OCI-LY7 (cell line): Measurements from ENCODE around the gene C1orf141. TPM values are rescaled to one million over a fixed set of nuclear protein-coding genes. Genes with fewer than 3 reads are reported as not detected.

Experiments used
- BruUV-seq: library from RNA; stranded (reverse); fragments of 400-500 nt; replicated peaks from 2 replicates; lab custom pipeline; 2021; lab: Mats Ljungman, UMichigan
- CTCF ChIA-PET: fragments of 300-600 bp; sonication (Branson Sonifier 250); formaldehyde crosslinking; loops from one replicate; lab custom pipeline; 2022; ENCODE audit warnings: antibody characterized with exemption; ENCODE audit not compliant: unreplicated experiment; lab: Charles Lee
- POLR2A ChIA-PET: fragments of 300-600 bp; sonication (Branson Sonifier 250); formaldehyde crosslinking; loops from one replicate; lab custom pipeline; 2022; ENCODE audit warnings: antibody characterized with exemption; lab: Charles Lee
- DNase-seq: peaks from one replicate; pipeline ENCODE4 v3.0.0-alpha.2; 2015; ENCODE audit warnings: low spot score
- H2AFZ ChIP-seq: fragments of 200-600 bp; sonication (generic), shearing (Covaris generic); 2 replicates; pipeline ENCODE4 v1.6.1; 2014; ENCODE audit warnings: mild to moderate bottlenecking, antibody characterized with exemption, low read length, moderate library complexity
- H3K27ac ChIP-seq: fragments of 200-600 bp; sonication (generic); 2 replicates; pipeline ENCODE4 v1.5.1; 2014; ENCODE audit warnings: mixed run types, low read depth, mild to moderate bottlenecking, moderate library complexity, low read length, inconsistent platforms; ENCODE audit not compliant: poor library complexity, severe bottlenecking
- H3K36me3 ChIP-seq: fragments of 200-600 bp; sonication (generic); 2 replicates; pipeline ENCODE4 v1.6.1; 2014; ENCODE audit warnings: mild to moderate bottlenecking, antibody characterized with exemption, low read length, moderate library complexity, mixed read lengths; ENCODE audit not compliant: insufficient read depth
- H3K4me1 ChIP-seq: fragments of 200-600 bp; sonication (generic); 2 replicates; pipeline ENCODE4 v1.5.1; 2014; ENCODE audit warnings: mild to moderate bottlenecking, low read length; ENCODE audit not compliant: insufficient read depth, poor library complexity, severe bottlenecking
- H3K4me2 ChIP-seq: fragments of 200-600 bp; sonication (generic); 2 replicates; pipeline ENCODE4 v1.6.1; 2014; ENCODE audit warnings: mild to moderate bottlenecking, low read length
- H3K4me3 ChIP-seq: fragments of 200-600 bp; sonication (generic); 2 replicates; pipeline ENCODE4 v1.5.1; 2014; ENCODE audit warnings: mild to moderate bottlenecking, low read depth, low read length; ENCODE audit not compliant: poor library complexity, severe bottlenecking
- H3K79me2 ChIP-seq: fragments of 200-600 bp; sonication (generic); 2 replicates; pipeline ENCODE4 v1.6.1; 2016; ENCODE audit warnings: low read depth, mild to moderate bottlenecking, low read length, moderate library complexity, mixed read lengths; ENCODE audit not compliant: insufficient read depth
- H3K9me2 ChIP-seq: fragments of 200-600 bp; sonication (generic); 2 replicates; pipeline ENCODE4 v1.6.1; 2016; ENCODE audit warnings: mild to moderate bottlenecking, low read length, mixed read lengths; ENCODE audit not compliant: insufficient read depth
- H3K9me3 ChIP-seq: fragments of 200-600 bp; sonication (generic); 2 replicates; pipeline ENCODE4 v1.6.1; 2014; ENCODE audit warnings: mild to moderate bottlenecking, mixed run types, low read length, mixed read lengths
- H4K20me1 ChIP-seq: fragments of 200-600 bp; sonication (generic); 2 replicates; pipeline ENCODE4 v1.6.1; 2014; ENCODE audit warnings: mild to moderate bottlenecking, antibody characterized with exemption, low read length, moderate library complexity, mixed read lengths; ENCODE audit not compliant: insufficient read depth
- EZH2phosphoT487 ChIP-seq: fragments of 200-600 bp; sonication (generic); IDR thresholded peaks from 2 replicates; pipeline ENCODE4 v1.6.1; 2018; ENCODE audit warnings: low read depth, borderline replicate concordance, mild to moderate bottlenecking, mixed run types, antibody characterized with exemption, low read length, moderate library complexity, mixed read lengths
- intact Hi-C: fragments of 100-400 bp; cut with micrococcal nuclease; formaldehyde crosslinking; loops from one replicate; pipeline ENCODE4 v1.10.0; 2022; ENCODE audit not compliant: unreplicated experiment
- total RNA-seq, 2 experiments: library from RNA; depleted of rRNA in 1 of 2; stranded (reverse); fragments of >200 nt in 1 of 2; shearing (Covaris generic) in 1 of 2; gene quantifications; 2 replicates each; pipeline ENCODE4 v1.2.3, GENCODE V29; 2014 to 2022
- TF ChIP-seq, protein P1 (sequence below): fragments of 200-600 bp; sonication (generic); conservative IDR thresholded peaks from 2 replicates; pipeline ENCODE4 v1.5.1; 2014; ENCODE audit warnings: mild to moderate bottlenecking, antibody characterized with exemption, low read length, moderate library complexity, mixed read lengths

Gene C1orf141
- total RNA-seq, 2 experiments from 2014 or later: not detected

DNA sequence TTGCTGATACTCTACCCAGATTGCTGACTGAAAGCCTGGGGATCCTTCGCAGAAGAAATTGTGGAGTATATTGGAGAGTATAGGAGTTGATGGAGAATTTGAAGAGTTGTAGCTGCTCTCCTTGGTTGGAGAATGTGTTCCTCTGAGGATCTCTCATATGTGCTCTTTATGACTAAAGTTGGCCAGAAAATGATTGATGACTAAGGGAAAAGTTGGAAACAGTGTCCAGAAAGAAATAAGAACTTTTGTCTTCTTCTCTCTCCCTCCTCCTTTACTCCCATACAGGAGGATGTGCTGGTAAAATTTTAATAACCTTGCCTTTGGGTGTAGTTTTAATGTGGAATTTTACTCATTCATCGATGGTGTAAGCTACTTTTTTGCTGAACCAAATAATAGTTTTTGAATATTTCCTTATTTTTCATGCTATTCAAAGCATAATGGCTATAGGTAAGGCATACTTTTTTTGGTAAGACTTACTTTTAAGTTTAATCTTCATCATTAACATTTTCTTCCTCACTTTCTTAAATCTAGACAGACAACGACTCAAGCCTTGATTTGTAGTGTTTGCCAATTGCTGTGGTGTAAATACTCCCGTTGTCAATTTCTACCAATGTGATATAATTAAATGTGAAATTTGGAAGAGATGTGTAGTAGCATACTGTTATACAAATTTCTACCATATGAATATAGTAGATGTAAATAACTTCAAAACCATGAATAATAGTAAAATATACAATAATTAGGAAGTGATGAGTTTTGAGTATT lies 13.7 kb downstream of the C1orf141 start:
- Histone ChIP-seq H3K36me3 (no peaks in the 10 kb centered on the region), H4K20me1 (no peaks in the 10 kb centered on the region), H3K9me3 (no peaks in the 10 kb centered on the region), H3K4me2 (no peak overlapping the region), H2AFZ (no peak overlapping the region), H3K4me3 (no peak overlapping the region), H3K9me2 (no peaks in the 10 kb centered on the region), H3K79me2 (no peaks in the 10 kb centered on the region), H3K4me1 (peaks cover 8% of the 10 kb centered on the region), H3K27ac (no peak overlapping the region)
- intact Hi-C loops: no loop called here
- CTCF ChIA-PET: no interaction called here
- TF ChIP-seq EZH2phosphoT487: no peak
- TF ChIP-seq, protein P1, sequence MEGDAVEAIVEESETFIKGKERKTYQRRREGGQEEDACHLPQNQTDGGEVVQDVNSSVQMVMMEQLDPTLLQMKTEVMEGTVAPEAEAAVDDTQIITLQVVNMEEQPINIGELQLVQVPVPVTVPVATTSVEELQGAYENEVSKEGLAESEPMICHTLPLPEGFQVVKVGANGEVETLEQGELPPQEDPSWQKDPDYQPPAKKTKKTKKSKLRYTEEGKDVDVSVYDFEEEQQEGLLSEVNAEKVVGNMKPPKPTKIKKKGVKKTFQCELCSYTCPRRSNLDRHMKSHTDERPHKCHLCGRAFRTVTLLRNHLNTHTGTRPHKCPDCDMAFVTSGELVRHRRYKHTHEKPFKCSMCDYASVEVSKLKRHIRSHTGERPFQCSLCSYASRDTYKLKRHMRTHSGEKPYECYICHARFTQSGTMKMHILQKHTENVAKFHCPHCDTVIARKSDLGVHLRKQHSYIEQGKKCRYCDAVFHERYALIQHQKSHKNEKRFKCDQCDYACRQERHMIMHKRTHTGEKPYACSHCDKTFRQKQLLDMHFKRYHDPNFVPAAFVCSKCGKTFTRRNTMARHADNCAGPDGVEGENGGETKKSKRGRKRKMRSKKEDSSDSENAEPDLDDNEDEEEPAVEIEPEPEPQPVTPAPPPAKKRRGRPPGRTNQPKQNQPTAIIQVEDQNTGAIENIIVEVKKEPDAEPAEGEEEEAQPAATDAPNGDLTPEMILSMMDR: no peak
- POLR2A ChIA-PET: interaction anchor here (1.0 kb wide), 1 partner anchor 23 kb away, joined by 3 read pairs; no protein-coding TSS in a partner anchor
- no peak for DNase-seq
- no TSS peak for BruUV-seq

DNA sequence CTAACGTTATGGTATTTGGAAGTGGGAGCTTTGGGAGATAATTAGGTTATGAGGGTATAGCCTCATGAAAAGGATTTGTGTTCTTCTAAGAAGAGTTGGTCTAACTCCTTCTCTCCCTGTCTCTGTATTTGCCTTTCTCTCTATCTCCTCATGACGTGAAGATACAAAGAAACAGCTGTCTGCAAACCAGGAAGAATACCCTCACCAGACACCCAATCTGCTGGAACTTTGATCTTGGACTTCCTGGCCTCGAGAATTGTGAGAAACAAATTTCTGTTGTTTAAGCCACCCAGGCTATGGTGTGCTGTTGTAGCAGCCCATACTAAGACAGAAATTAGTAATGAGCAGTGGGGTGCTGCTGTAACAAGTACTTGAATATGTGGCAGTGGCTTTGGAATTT lies 16.1 kb downstream of the C1orf141 start:
- Histone ChIP-seq H4K20me1 (no peaks in the 10 kb centered on the region), H2AFZ (peak overlapping the region; percentile 74), H3K4me3 (no peak overlapping the region), H3K9me3 (peaks cover 9% of the 10 kb centered on the region; the same call in 1 of the 2 replicates), H3K36me3 (peaks cover 1% of the 10 kb centered on the region; the same call in 1 of the 2 replicates), H3K4me2 (no peak overlapping the region), H3K27ac (no peak overlapping the region), H3K79me2 (no peaks in the 10 kb centered on the region), H3K4me1 (peaks cover 9% of the 10 kb centered on the region), H3K9me2 (no peaks in the 10 kb centered on the region)
- ChIA-PET CTCF (no interaction called here), POLR2A (interaction anchor here (0.5 to 0.7 kb wide), 3 partner anchors 23 to 337 kb away, joined by 3 to 4 read pairs (median 3); no protein-coding TSS in a partner anchor)
- intact Hi-C loops: no loop called here
- no TSS peak for BruUV-seq
- DNase-seq: no peak
- no peak for TF ChIP-seq EZH2phosphoT487
- TF ChIP-seq, protein P1: no peak

DNA sequence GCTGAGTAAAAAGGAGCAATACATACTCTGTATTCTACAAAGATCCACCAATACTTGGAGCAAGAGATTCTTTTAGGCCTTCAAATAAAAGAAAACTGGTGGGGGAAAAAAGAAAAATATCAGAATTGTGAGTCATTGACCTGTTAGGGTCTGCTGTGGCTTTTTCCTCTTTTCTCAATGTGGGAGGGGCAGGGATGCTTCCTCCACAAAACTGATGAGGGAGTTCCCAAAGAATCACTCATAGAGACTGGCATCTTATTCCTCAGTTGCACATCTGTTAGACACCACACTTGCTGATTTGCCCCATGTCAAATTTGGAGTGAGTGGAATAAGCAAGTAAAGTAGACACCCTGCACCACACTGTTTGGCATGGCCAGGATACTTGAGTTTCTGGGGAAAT lies 16.6 kb downstream of the C1orf141 start:
- H3K4me2 ChIP-seq: no peak overlapping the region
- no peak for TF ChIP-seq EZH2phosphoT487
- TF ChIP-seq, protein P1: no peak
- H3K36me3 ChIP-seq: peaks cover 3% of the 10 kb centered on the region
- CTCF ChIA-PET: no interaction called here
- POLR2A ChIA-PET: interaction anchor here (0.5 kb wide), 1 partner anchor 337 kb away, joined by 4 read pairs; no protein-coding TSS in a partner anchor
- H3K4me3 ChIP-seq: no peak overlapping the region
- no peaks in the 10 kb centered on the region for H3K9me2 ChIP-seq
- no peaks in the 10 kb centered on the region for H4K20me1 ChIP-seq
- BruUV-seq: no TSS peak
- H3K4me1 ChIP-seq: peaks cover 14% of the 10 kb centered on the region
- H2AFZ ChIP-seq: peak overlapping the region; percentile 74
- peaks cover 13% of the 10 kb centered on the region; the same call in 1 of the 2 replicates for H3K9me3 ChIP-seq
- no peaks in the 10 kb centered on the region for H3K79me2 ChIP-seq
- no peak overlapping the region for H3K27ac ChIP-seq
- DNase-seq: no peak
- intact Hi-C loops: no loop called here
